ENCODE data around the gene GLYATL3. TPM values are rescaled to one million over a fixed set of nuclear protein-coding genes. Genes with fewer than 3 reads are reported as not detected.
"Not testable (repeated sequence)": the region's sequence is repeated elsewhere in the genome, so short reads cannot be mapped to it uniquely, and the experiment has no call there.

GLYATL3 gene
- total and polyA plus RNA-seq, 2 of the 4 experiments (the other 2 are of a cell fraction) = not detected

GRCh38 chr6:49481846-49482245 is 17.9 kb upstream of the GLYATL3 start:
- H3K4ac ChIP-seq (ENCODE audit: low read depth, low read length); H2BK120ac ChIP-seq (ENCODE audit: low read depth, low read length); H3K36me3 ChIP-seq (ENCODE audit: control insufficient read depth, insufficient read depth, low read length); in situ Hi-C loops (cut with MboI; ENCODE audit: low sequenced_read_pairs); H3K9me1 ChIP-seq (ENCODE audit: insufficient read depth, low read length); H2AK9ac ChIP-seq (replicated peaks; ENCODE audit: low read depth, low read length, poor library complexity); H2BK15ac ChIP-seq (ENCODE audit: low read depth, low read length); H2AFZ ChIP-seq (replicated peaks; ENCODE audit: low read length, poor library complexity); intact Hi-C loops (cut with micrococcal nuclease); H3K18ac ChIP-seq (ENCODE audit: low read depth, low read length); H3K4me1 ChIP-seq (ENCODE audit: control insufficient read depth, insufficient read depth, low read length); H3K27ac ChIP-seq (ENCODE audit: insufficient read depth, low read length); DNase-seq; ATAC-seq (ENCODE audit: low read depth); H2BK20ac ChIP-seq (ENCODE audit: low read depth, low read length); H2BK5ac ChIP-seq (ENCODE audit: low read depth, low read length, poor library complexity, severe bottlenecking); H4K20me1 ChIP-seq (ENCODE audit: insufficient read depth, low read length); H3K23ac ChIP-seq (ENCODE audit: low read depth, low read length); H3K9ac ChIP-seq (ENCODE audit: low read depth, low read length); H4K91ac ChIP-seq (ENCODE audit: insufficient read depth, low read depth, low read length); H4K5ac ChIP-seq (ENCODE audit: low read depth, low read length); H4K8ac ChIP-seq (ENCODE audit: low read depth in 2 of 2, low read length in 2 of 2); CTCF ChIA-PET; H3K4me3 ChIP-seq (ENCODE audit: insufficient read depth, low read depth, low read length); H2AK5ac ChIP-seq (ENCODE audit: low read depth, low read length); H3K56ac ChIP-seq (ENCODE audit: extremely low read depth, insufficient read depth, low read length); POLR2A ChIA-PET (ENCODE audit: unreplicated experiment); BruUV-seq (replicated peaks); H3K27me3 ChIP-seq (ENCODE audit: control insufficient read depth, insufficient read depth, low read length); H3K14ac ChIP-seq (replicated peaks; ENCODE audit: low read depth, low read length); H3K4me2 ChIP-seq (ENCODE audit: low read depth, low read length); H3K79me1 ChIP-seq (ENCODE audit: low read depth in 1 of 2, low read length in 2 of 2); dilution Hi-C loops (cut with HindIII; ENCODE audit: low sequenced_read_pairs, unreplicated experiment); H3K9me3 ChIP-seq (ENCODE audit: control insufficient read depth, insufficient read depth, low read length): not testable (repeated sequence)
- 93% methylated on average over 3 of the region's 22 CpGs; no CpG with 5 or more reads in 1 of the 2 experiments for WGBS, 2 experiments (ENCODE audit: extremely low coverage in 2 of 2, insufficient read length in 1 of 2)

GRCh38 chr6:49483380-49483779 is 16.3 kb upstream of the GLYATL3 start:
- H2AK9ac ChIP-seq (replicated peaks; ENCODE audit: low read depth, low read length, poor library complexity); H3K27ac ChIP-seq (ENCODE audit: insufficient read depth, low read length); H3K27me3 ChIP-seq (ENCODE audit: control insufficient read depth, insufficient read depth, low read length); H3K14ac ChIP-seq (replicated peaks; ENCODE audit: low read depth, low read length); H3K4me1 ChIP-seq (ENCODE audit: control insufficient read depth, insufficient read depth, low read length); H4K8ac ChIP-seq (ENCODE audit: low read depth in 2 of 2, low read length in 2 of 2); H3K9ac ChIP-seq (ENCODE audit: low read depth, low read length); BruUV-seq (replicated peaks); dilution Hi-C loops (cut with HindIII; ENCODE audit: low sequenced_read_pairs, unreplicated experiment); H2BK15ac ChIP-seq (ENCODE audit: low read depth, low read length); H2AK5ac ChIP-seq (ENCODE audit: low read depth, low read length); CTCF ChIA-PET; H3K4ac ChIP-seq (ENCODE audit: low read depth, low read length); H4K5ac ChIP-seq (ENCODE audit: low read depth, low read length); H3K18ac ChIP-seq (ENCODE audit: low read depth, low read length); POLR2A ChIA-PET (ENCODE audit: unreplicated experiment); H3K9me1 ChIP-seq (ENCODE audit: insufficient read depth, low read length); H2BK120ac ChIP-seq (ENCODE audit: low read depth, low read length); H4K91ac ChIP-seq (ENCODE audit: insufficient read depth, low read depth, low read length); H3K4me3 ChIP-seq (ENCODE audit: insufficient read depth, low read depth, low read length); ATAC-seq (ENCODE audit: low read depth); H4K20me1 ChIP-seq (ENCODE audit: insufficient read depth, low read length); DNase-seq; H3K9me3 ChIP-seq (ENCODE audit: control insufficient read depth, insufficient read depth, low read length); H2BK20ac ChIP-seq (ENCODE audit: low read depth, low read length); intact Hi-C loops (cut with micrococcal nuclease); H3K36me3 ChIP-seq (ENCODE audit: control insufficient read depth, insufficient read depth, low read length); in situ Hi-C loops (cut with MboI; ENCODE audit: low sequenced_read_pairs); H3K4me2 ChIP-seq (ENCODE audit: low read depth, low read length); H3K23ac ChIP-seq (ENCODE audit: low read depth, low read length); H3K56ac ChIP-seq (ENCODE audit: extremely low read depth, insufficient read depth, low read length); H2BK5ac ChIP-seq (ENCODE audit: low read depth, low read length, poor library complexity, severe bottlenecking); H3K79me1 ChIP-seq (ENCODE audit: low read depth in 1 of 2, low read length in 2 of 2); H2AFZ ChIP-seq (replicated peaks; ENCODE audit: low read length, poor library complexity): not testable (repeated sequence)
- WGBS, 2 experiments (ENCODE audit: extremely low coverage in 2 of 2, insufficient read length in 1 of 2) = 100% methylated on average over 4 of the region's 14 CpGs; no CpG with 5 or more reads in 1 of the 2 experiments

Measured in IMR-90 (cell line).